Tongue (tissue), 2 donors: ENCODE data around the gene WFDC10A. TPM values are rescaled to one million over a fixed set of nuclear protein-coding genes. Genes with fewer than 3 reads are reported as not detected.
"Not testable (repeated sequence)": the region's sequence is repeated elsewhere in the genome, so short reads cannot be mapped to it uniquely, and the experiment has no call there.

Experiments used
- DNase-seq: peaks from one replicate; pipeline ENCODE4 v3.0.0-alpha.2; 2015
- total RNA-seq: library from RNA; depleted of rRNA; stranded (reverse); fragments of >200 nt; gene quantifications from one replicate; pipeline ENCODE4 v1.2.3, GENCODE V29; 2014

WFDC10A gene
- total RNA-seq = not detected

- peak; percentile 34 for DNase-seq
Measured at GRCh38 chr20:45629496-45630100, at the start of gene WFDC10A. Gene WFDC10A, plus strand, starts transcription at chr20:45629739. Its CDS starts 75 bp downstream, at chr20:45629814.

- DNase-seq = no peak
Measured at GRCh38 chr20:45581702-45582101, 47.8 kb upstream of the WFDC10A start.

- DNase-seq = no peak
Measured at GRCh38 chr20:45583502-45583901, 46.0 kb upstream of the WFDC10A start.

DNA sequence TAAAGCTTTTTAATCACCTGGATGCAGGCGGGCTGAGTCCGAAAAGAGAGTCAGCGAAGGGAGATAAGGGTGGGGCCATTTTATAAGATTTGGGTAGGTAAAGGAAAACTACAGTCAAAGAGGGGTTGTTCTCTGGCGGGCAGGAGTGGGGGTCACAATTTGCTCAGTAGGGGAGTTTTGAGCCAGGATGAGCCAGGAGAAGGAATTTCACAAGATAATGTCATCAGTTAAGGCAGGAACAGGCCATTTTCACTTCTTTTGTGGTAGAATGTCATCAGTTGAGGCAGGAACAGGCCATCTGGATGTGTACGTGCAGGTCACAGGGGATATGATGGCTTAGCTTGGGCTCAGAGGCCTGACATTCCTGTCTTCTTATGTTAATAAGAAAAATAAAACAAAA is 45.2 kb upstream of the WFDC10A start:
- DNase-seq = not testable (repeated sequence)

- DNase-seq = not testable (repeated sequence)
Measured at GRCh38 chr20:45585986-45586385, 43.6 kb upstream of the WFDC10A start.

GRCh38 chr20:45588800-45589199 is 40.7 kb upstream of the WFDC10A start:
- DNase-seq = no peak

DNA sequence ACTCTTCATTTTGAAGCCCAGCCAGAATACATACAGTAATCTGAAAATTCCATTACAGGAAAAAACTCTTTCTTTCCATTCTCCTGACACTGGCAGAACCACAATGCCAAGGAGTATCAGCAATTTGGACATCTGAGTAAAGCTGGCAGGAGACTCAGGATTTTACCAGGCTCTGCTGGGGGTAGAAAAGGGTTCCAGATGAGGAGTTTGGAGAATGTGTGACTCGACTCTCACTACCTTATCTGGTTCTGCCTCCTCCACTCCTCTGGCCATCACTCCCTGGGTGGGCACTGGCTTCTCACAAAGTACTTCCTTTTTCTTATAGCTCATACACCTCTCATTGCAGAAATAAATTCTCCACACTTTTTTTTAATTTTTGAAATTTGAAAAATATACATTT is 39.8 kb upstream of the WFDC10A start:
- DNase-seq = no peak

DNA sequence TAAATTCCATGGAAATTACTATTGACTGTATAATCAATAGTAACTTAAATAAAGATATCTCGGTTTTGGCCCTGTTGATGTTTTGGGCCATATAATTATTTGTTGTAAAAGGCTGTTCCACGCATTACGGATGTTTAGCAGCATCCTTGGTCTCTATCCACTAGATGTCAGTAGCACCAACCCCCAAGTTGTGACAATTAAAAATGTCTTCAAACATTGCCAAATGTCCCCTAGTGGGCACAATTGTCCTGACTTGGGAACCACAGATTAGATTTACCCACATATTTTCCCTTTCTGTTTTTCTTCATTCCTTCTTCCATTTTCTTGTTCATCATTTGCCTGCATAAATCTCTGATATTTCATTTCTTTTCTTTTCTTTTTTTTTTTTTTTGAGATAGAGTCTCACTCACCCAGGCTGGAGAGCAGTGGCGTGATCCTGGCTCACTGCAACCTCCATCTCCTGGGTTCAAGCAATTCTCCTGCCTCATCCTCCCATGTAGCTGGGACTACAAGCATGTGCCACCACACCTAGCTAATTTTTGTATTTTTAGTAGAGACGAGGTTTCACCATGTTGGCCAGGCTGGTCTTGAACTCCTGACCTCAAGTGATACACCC is 36.9 kb upstream of the WFDC10A start:
- peak; percentile 3 for DNase-seq

DNA sequence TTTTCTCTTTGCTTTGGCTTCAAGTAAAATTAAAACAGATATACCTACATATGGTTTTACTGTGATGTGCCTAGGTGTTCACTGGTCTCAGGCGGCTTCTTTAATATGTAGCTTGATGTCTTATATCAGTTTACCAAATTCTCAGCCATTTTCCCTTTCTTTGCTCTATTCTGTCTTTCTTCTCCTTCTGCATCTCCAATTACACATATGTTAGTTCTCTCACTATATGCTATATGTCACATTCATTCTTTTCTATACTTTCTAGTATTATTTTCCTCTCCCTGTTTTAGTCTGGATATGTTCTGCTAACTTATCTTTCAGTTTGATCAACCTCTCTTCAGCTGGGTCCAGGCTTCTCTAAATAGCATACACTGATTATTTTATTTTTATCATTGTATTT is 36.0 kb upstream of the WFDC10A start:
- no peak for DNase-seq

- no peak for DNase-seq
Measured at GRCh38 chr20:45595235-45595634, 34.3 kb upstream of the WFDC10A start.

DNA sequence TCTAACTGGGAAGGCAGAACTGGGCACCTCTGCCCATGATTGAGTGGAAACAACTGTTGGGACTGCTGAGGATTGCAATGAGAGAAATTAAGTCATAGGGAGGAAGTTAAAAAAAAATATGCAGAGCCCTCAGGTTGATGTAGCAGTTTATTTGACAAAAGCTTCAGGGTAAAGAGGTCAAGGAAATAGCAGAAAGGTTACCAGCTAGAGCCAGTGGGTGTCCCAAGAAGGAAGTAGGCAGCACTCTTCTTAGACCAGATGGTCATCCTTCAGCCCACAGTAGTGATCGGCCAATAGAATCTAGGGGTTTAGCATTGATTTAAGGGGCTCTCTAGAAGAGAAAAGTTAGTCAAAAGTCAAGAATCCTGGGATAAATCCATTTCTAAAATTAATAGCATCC is 21.7 kb upstream of the WFDC10A start:
- DNase-seq = no peak

DNA sequence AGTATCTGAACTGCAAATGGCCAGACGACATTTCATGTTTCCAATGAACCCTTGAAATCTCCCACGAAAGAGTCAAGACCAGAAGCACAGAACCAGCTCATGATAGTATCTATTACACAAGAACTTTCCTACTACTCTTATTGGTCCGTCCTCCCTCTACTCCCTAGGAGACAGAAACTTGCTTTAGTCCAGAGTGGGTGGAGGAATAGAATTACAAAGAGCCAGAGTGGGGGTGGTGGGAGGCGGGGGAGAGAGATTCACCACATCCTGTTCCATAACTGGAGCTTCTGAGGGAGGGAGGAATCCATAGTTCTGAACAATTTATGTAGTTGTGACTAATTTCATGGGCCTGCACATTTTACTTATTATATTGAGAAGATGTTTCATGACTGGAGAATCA is 18.5 kb upstream of the WFDC10A start:
- no peak for DNase-seq

DNA sequence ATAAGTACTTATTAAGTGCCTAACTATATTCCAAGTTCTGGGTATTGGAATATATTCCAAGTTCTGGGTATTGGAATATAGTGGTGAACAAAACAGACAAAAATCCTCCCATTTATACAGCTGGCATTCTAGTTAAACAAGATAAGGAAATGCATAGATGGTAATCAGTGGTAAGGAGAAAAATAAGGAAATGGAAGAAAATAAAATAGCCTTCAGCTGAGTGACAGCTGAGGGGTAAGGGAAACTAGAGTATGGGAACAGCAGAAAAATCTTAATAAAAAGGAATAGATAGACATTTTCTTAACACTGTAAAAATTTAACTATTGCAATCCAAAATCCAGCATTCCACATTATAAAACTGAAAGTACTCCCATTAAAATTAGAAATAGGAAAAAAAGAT is 17.2 kb upstream of the WFDC10A start:
- no peak for DNase-seq

DNA sequence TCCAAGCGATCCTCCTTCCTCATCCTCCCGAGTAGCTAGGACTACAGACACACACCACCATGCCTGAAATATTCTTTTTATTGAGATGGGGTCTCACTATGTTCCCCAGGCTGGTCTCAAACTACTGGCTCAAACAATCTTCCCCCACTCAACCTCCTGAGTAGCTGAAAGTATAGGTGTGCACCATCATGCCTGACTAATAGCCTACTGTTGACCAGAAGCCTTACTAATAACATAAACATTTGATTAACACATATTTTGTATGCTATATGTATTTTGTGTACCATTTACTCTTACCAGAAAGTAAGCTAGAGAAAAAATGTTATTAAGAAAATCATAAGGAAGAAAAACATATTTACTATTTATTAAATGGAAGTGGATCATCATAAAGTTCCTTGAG is 11.9 kb upstream of the WFDC10A start:
- DNase-seq = no peak

DNA sequence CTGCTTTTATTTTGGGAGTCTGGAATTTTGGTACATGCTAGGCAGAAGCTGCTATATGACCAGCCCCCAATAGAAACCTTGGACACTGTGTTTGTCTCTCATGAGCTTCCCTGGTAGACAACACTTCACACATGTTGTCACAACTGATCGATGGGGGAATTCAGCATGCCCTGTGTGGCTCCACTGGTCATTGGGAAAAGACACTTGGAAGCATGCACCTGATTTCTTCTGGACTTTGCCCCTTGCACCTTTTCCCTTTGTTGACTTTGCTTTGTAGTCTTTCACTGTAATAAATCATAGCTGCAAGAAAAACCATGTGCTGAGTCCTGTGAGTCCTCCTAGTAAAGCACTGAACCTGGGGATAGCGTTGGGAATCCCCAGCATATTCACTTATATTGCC is 7.9 kb upstream of the WFDC10A start:
- no peak for DNase-seq

- no peak for DNase-seq
Measured at GRCh38 chr20:45626540-45626939, 3.0 kb upstream of the WFDC10A start.

GRCh38 chr20:45630371-45630770 is 832 bp downstream of the WFDC10A start:
- DNase-seq = no peak

GRCh38 chr20:45631184-45631583 is 1.6 kb downstream of the WFDC10A start, which contains the start of gene WFDC9:
Gene WFDC9, minus strand, starts transcription at chr20:45631284. Its CDS starts 21,103 bp downstream, at chr20:45610181.
- DNase-seq = no peak

GRCh38 chr20:45636513-45636912 is 7.0 kb downstream of the WFDC10A start:
- no peak for DNase-seq

DNA sequence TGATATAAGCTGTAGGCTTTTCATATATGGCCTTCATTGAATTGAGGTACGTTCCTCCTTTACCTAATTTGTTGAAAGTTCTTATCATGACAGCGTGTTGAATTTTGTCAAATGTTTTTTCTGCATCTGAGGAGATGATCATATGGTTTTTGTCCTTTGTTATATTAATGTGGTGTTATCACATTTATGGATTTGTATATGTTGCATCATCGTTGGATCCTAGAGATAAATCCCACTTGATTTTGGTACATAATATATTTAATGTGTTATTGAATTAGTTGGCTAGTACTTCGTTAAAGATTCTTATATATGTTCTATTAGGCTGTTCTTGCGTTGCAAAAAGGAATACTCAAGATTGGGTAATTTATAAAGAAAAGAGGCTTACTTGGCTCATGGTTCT is 10.1 kb downstream of the WFDC10A start:
- no peak for DNase-seq

- not testable (repeated sequence) for DNase-seq
Measured at GRCh38 chr20:45641076-45641475, 11.5 kb downstream of the WFDC10A start.

DNA sequence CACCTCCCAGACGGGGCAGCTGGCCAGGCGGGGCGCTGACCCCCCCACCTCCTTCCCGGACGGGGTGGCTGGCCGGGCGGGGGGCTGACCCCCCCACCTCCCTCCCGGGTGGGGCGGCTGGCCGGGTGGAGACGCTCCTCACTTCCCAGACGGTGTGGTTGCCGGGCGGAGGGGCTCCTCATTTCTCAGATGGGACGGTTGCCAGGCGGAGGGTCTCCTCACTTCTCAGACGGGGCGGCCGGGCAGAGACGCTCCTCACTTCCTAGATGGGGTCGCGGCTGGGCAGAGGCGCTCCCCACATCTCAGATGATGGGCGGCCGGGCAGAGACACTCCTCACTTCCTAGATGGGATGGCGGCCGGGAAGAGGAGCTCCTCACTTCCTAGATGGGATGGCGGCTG is 16.3 kb downstream of the WFDC10A start:
- not testable (repeated sequence) for DNase-seq

DNA sequence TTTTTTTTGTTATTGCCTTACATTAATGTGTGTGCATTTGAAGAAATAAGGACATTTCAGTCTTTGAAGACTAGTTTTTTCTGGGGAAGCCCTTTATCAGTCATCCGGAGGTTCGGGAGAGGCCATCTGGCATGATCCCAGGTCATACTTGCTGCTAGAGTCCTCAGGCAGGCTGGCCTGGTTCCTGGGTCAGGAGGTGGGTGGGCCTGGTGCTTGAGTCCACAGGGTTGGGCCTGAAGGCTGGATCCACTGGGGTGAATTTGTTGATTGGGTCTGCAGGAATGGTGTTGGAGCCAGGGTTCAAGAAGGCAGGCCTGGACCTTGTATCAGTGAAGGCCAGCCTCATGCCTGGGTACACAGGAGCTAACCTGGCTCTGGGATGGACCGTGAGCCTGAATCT is 17.3 kb downstream of the WFDC10A start:
- DNase-seq = no peak

DNA sequence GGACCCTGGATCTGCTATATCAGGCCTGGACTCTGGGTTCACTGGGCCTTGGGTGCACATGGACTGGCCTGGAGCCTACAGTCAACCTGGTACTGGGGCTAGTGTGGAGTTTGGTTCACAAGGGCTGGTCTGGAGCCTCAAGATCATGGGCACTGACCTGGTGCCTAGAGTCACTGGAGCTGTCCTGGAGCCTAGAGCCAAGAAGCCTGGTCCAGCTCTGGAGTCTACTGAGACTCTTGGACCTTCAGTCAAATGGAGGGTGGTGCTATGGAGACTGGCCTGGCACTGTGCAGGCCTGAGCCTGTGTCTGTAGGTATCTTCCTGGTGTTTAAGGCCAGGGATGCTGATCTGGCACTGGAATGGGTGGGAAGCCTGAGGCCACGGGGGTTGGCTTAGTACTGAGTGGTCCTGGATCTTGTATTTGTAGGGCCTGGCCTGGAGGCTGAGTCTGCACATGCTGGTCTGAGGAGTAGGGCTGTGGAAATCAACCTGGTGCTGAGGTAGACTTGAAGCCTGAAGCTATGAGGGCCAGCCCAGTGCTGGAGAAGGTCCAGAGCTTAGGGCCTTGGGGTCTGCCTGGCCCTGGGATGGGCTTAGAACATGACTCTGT is 18.0 kb downstream of the WFDC10A start:
- no peak for DNase-seq
